ENCODE data around the gene TBC1D2B.

The TBC1D2B gene

GRCh38 chr15:78072080-78072892 is 5.2 kb downstream of the TBC1D2B start:
- no peak overlapping the region for H3K4me2 ChIP-seq (ENCODE audit: low read depth, low read length, poor library complexity, severe bottlenecking)

GRCh38 chr15:78071383-78071782 is 6.1 kb downstream of the TBC1D2B start:
- H4K20me1 ChIP-seq (ENCODE audit: low read depth, low read length): peaks cover 10% of the 10 kb centered on the region; the same call in 1 of the 2 replicates
- no peak overlapping the region for H3K4me2 ChIP-seq (ENCODE audit: low read depth, low read length, poor library complexity, severe bottlenecking)
- no peaks in the 10 kb centered on the region for H3K9me2 ChIP-seq (replicated peaks; ENCODE audit: insufficient read depth, low read length)
- H3K27me3 ChIP-seq (ENCODE audit: low read length): no peaks in the 10 kb centered on the region
- H3K36me3 ChIP-seq (ENCODE audit: low read length): no peaks in the 10 kb centered on the region
- H3K9me3 ChIP-seq (ENCODE audit: insufficient read depth, low read length): no peaks in the 10 kb centered on the region
- no peak overlapping the region for H2AFZ ChIP-seq (ENCODE audit: low read depth, low read length, severe bottlenecking)
- no peaks in the 10 kb centered on the region for H3F3A ChIP-seq (ENCODE audit: insufficient read depth)
- no peak overlapping the region for H3K27ac ChIP-seq (ENCODE audit: low read depth, low read length)
- H3K9ac ChIP-seq (ENCODE audit: low read length): no peak overlapping the region
- H3K4me3 ChIP-seq (ENCODE audit: insufficient read depth, low read length, poor library complexity, severe bottlenecking): no peak overlapping the region
- TF ChIP-seq, protein P1, sequence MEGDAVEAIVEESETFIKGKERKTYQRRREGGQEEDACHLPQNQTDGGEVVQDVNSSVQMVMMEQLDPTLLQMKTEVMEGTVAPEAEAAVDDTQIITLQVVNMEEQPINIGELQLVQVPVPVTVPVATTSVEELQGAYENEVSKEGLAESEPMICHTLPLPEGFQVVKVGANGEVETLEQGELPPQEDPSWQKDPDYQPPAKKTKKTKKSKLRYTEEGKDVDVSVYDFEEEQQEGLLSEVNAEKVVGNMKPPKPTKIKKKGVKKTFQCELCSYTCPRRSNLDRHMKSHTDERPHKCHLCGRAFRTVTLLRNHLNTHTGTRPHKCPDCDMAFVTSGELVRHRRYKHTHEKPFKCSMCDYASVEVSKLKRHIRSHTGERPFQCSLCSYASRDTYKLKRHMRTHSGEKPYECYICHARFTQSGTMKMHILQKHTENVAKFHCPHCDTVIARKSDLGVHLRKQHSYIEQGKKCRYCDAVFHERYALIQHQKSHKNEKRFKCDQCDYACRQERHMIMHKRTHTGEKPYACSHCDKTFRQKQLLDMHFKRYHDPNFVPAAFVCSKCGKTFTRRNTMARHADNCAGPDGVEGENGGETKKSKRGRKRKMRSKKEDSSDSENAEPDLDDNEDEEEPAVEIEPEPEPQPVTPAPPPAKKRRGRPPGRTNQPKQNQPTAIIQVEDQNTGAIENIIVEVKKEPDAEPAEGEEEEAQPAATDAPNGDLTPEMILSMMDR (IDR thresholded peaks at IDR 0.05; ENCODE audit: insufficient read depth, low read length, poor library complexity, severe bottlenecking): no peak
- no peak for TF ChIP-seq EZH2phosphoT487 (conservative IDR thresholded peaks at IDR 0.05; ENCODE audit: low read length)
- peaks cover under 1% of the 10 kb centered on the region; the same call in 1 of the 2 replicates for H3K79me2 ChIP-seq (ENCODE audit: insufficient read depth, low read length)

More at GRCh38 chr15:78072080-78072892, 5.2 kb downstream of the TBC1D2B start:
- no peaks in the 10 kb centered on the region for H3K9me2 ChIP-seq (replicated peaks; ENCODE audit: insufficient read depth, low read length)
- no peak overlapping the region for H2AFZ ChIP-seq (ENCODE audit: low read depth, low read length, severe bottlenecking)
- H3K79me2 ChIP-seq (ENCODE audit: insufficient read depth, low read length): peaks cover 6% of the 10 kb centered on the region; the same call in 1 of the 2 replicates
- TF ChIP-seq EZH2phosphoT487 (conservative IDR thresholded peaks at IDR 0.05; ENCODE audit: low read length): no peak
- TF ChIP-seq, protein P1 (IDR thresholded peaks at IDR 0.05; ENCODE audit: insufficient read depth, low read length, poor library complexity, severe bottlenecking): no peak
- no peaks in the 10 kb centered on the region for H3K9me3 ChIP-seq (ENCODE audit: insufficient read depth, low read length)
- no peaks in the 10 kb centered on the region for H3F3A ChIP-seq (ENCODE audit: insufficient read depth)
- H3K36me3 ChIP-seq (ENCODE audit: low read length): no peaks in the 10 kb centered on the region
- no peak overlapping the region for H3K9ac ChIP-seq (ENCODE audit: low read length)
- H4K20me1 ChIP-seq (ENCODE audit: low read depth, low read length): peaks cover 10% of the 10 kb centered on the region; the same call in 1 of the 2 replicates
- no peak overlapping the region for H3K4me3 ChIP-seq (ENCODE audit: insufficient read depth, low read length, poor library complexity, severe bottlenecking)
- no peaks in the 10 kb centered on the region for H3K27me3 ChIP-seq (ENCODE audit: low read length)
- H3K27ac ChIP-seq (ENCODE audit: low read depth, low read length): no peak overlapping the region

GRCh38 chr15:78070049-78070700 is 7.3 kb downstream of the TBC1D2B start:
- Histone ChIP-seq H2AFZ (ENCODE audit: low read depth, low read length, severe bottlenecking) (no peak overlapping the region), H3K79me2 (ENCODE audit: insufficient read depth, low read length) (no peaks in the 10 kb centered on the region), H3K9me3 (ENCODE audit: insufficient read depth, low read length) (no peaks in the 10 kb centered on the region), H3K36me3 (ENCODE audit: low read length) (no peaks in the 10 kb centered on the region), H3K9ac (ENCODE audit: low read length) (no peak overlapping the region), H3K27ac (ENCODE audit: low read depth, low read length) (no peak overlapping the region), H3F3A (ENCODE audit: insufficient read depth) (no peaks in the 10 kb centered on the region), H3K27me3 (ENCODE audit: low read length) (no peaks in the 10 kb centered on the region), H3K9me2 (replicated peaks; ENCODE audit: insufficient read depth, low read length) (no peaks in the 10 kb centered on the region), H3K4me3 (ENCODE audit: insufficient read depth, low read length, poor library complexity, severe bottlenecking) (no peak overlapping the region), H3K4me2 (ENCODE audit: low read depth, low read length, poor library complexity, severe bottlenecking) (no peak overlapping the region), H4K20me1 (ENCODE audit: low read depth, low read length) (peaks cover 10% of the 10 kb centered on the region; the same call in 1 of the 2 replicates)
- TF ChIP-seq, protein P1 (IDR thresholded peaks at IDR 0.05; ENCODE audit: insufficient read depth, low read length, poor library complexity, severe bottlenecking): no peak
- no peak for TF ChIP-seq EZH2phosphoT487 (conservative IDR thresholded peaks at IDR 0.05; ENCODE audit: low read length)

All from SU-DHL-6 (cell line).